SK-N-SH (cell line): Measurements from ENCODE around the gene GCN1.

Experiments
- RFX5 ChIP-seq: IDR thresholded peaks from 2 replicates; pipeline ENCODE4 v1.6.1; 2012; ENCODE audit warnings: mild to moderate bottlenecking, improper control_type of control experiment, low read length
- TAF1 ChIP-seq: IDR thresholded peaks from 2 replicates; pipeline ENCODE4 v1.6.1; 2012; ENCODE audit warnings: low read depth, mild to moderate bottlenecking, low read length, moderate library complexity, borderline replicate concordance

DNA sequence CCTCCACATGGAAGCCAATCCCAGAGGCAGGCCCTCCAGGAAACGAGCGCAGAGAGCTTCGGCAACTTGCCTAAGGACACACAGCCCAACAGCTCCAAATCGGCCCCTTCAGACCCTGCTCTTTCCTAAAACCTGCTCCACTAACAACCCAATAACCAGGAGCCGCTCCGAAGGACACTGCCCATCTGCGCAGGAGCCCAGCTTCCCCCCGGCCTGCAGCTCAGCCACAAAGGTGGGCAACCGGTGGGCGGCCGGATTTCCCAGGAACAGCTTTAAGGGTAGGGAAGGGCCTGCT lies 91.5 kb downstream of the GCN1 start:
- TF ChIP-seq TAF1 (no peak), RFX5 (no peak)
